Activated naive CD4-positive, alpha-beta T cell treated with Interleukin-2 at 50 U/mL for 16 hours (primary cell): ENCODE results near the gene C2orf72.
"Not testable (repeated sequence)": the region's sequence is repeated elsewhere in the genome, so short reads cannot be mapped to it uniquely, and the experiment has no call there.

Experiments
- DNase-seq: peaks from one replicate; pipeline ENCODE4 v3.0.0-alpha.2; 2020

Gene C2orf72

DNA sequence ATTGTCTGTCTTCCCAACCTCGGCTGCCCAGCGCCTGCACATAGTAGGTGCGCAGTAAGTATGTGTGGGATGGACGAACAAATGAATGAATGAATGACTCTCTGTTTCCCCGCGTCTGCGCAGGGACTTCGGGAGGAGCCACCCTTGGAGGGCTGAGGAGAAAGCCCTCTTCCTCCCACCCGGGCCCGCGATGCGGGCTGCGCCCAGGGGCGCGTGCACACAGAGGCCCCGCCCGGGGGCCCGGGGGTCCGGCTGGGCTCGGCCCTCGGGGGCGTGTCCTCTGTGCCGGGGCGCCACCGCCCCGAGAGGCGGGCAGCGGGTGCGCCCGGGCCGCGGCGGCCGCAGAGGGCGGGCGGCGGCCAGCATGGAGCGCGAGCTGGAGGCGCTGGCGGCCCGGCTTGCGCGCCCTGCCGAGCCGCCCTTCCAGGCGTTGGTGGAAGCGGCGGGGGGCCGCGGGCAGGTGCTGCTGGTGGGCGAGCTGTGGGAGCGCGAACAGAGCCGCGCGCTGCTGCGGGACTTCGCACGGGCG is at the start of gene C2orf72:
C2orf72 (plus strand) TSS at position 322 of the 529 bp plus-strand sequence; CDS start at position 365, 43 bp downstream.
- no peak for DNase-seq

GRCh38 chr2:230989731-230990130 is 47.6 kb upstream of the C2orf72 start:
- DNase-seq: no peak

GRCh38 chr2:230990131-230990898 is 47.0 kb upstream of the C2orf72 start:
- DNase-seq: no peak

DNA sequence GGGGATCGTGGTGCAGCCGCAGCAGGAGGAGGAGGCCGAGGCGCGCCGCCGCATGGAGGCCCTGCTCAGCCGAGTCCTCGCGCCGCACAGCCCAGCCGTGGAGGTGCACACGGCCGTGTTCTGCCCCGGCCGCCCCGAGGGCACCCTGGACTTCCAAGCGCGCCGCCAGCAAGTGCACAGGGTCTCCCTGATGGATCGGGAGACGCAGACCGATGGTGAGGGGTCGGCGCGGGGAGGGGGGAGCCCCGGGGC is 46.5 kb upstream of the C2orf72 start:
- DNase-seq: no peak

DNA sequence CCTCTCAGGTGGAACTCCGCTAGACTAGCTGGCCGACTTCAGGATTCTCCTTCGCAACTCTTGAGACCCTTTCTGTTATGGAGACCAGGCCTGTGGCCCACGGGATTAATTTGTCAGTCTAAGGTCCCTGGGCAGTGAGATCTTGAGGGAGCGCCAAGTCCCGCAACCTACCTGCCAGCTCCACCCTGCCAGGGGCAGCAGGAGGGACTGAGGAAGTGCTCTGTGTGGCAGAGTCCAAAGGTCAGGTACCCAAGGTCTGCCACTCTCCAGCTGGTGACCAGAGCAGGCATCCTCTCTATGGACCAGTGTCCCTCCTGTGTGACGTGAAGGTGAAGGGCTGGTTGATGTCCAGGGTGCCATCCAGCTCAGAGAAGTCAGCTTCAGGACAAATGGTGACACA is 45.7 kb upstream of the C2orf72 start:
- DNase-seq: no peak

- DNase-seq: no peak
These were observed 41.5 kb upstream of the C2orf72 start, which contains the start of gene SPATA3 for GRCh38 chr2:230995821-230996220. Gene SPATA3, plus strand, starts transcription at chr2:230996121. Its CDS starts 113 bp downstream, at chr2:230996234.

GRCh38 chr2:230996661-230997060 is 40.7 kb upstream of the C2orf72 start:
- no peak for DNase-seq

DNA sequence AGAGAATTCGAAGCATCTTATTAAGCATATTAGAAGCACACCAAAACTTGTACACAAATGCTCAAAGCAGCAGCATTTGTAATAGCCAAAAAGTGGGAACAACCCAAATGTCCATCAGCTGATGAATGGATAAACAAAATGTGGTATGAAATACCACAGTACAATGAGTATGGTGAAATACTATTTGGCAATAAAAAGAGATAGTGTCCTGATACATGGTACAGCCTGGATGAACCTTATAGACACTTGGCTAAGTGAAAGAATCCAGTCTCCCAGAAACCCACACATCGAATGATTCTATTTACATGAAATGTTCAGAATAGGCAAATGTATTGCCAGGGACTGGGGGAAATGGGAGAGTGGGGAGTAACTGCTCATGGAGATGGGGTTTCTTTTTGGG is 38.4 kb upstream of the C2orf72 start:
- no peak for DNase-seq

- DNase-seq: no peak
These were observed 37.8 kb upstream of the C2orf72 start for GRCh38 chr2:230999477-230999876.

DNA sequence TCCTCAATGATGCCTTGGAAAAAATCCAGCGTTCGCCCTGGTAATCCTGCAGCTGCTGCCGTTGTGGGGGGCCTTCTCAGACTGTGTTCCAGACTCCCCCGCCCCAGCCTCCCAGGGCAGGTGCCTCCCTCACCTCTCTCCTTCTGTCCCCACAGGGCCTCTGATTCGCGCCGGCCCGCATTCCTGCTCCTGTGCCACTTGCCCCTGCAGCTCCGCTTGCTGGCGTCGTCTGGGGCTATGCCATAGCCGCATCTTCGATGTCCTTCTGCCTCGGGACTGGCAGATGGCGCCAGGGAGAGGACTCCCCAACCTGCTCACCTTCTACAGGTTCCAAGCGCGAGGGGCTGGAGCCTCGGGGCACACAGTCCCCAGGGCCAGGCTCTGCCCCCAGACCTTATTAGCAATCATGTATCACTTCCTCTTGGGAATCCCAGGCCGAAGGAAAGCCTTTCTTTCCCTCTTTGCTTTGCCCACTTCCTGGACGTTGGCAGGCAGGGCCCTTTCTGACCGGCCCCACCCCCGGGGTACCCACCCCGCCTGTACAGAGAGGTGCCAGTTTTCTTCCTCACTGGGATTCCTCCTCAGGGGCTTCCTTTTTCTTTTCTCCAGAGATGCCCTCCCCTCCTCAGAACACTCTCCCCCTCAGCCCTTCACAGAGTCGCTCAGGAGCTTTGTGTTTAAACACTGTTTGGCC is 37.0 kb upstream of the C2orf72 start:
- no peak for DNase-seq

DNA sequence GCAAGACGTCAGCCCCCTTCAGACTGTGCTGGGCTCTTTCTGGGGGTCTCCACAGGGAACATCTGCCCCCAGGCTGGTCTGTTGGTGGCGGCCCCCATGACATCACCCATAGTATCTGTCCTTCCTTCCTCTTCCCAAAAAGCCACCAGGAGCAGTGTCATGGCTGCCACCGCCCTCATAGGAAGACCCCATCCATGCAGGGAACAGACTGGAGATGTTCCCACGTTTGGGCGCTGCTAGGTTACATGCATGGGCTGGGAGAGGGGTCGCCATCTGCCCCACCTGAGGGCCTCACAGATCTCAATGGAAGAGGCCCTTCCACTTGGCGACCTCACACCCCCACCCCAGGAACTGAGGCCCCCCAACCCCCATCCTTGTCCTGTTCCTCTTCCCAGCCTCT is 36.3 kb upstream of the C2orf72 start:
- no peak for DNase-seq

GRCh38 chr2:231001921-231002320 is 35.4 kb upstream of the C2orf72 start:
- DNase-seq: no peak

DNA sequence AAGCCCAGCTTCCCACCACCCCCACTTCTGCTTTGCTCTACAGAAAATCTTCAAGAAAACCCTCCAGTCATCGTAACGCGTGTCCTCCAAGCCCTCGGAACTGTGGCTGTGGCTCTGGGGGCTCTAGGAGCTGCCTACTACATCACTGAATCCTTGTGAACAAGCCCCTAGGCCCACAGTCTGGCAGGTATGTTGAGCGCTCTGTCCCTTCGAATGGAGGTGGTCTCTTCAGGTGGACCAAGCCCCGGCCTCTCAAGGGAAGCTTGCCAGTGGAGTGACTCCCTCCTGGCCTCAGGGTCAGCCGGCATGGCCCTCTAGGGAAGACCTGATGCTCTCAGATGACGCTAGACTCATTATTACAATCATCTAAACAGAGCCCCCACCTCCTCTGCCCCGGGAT is 34.7 kb upstream of the C2orf72 start:
- no peak for DNase-seq

DNA sequence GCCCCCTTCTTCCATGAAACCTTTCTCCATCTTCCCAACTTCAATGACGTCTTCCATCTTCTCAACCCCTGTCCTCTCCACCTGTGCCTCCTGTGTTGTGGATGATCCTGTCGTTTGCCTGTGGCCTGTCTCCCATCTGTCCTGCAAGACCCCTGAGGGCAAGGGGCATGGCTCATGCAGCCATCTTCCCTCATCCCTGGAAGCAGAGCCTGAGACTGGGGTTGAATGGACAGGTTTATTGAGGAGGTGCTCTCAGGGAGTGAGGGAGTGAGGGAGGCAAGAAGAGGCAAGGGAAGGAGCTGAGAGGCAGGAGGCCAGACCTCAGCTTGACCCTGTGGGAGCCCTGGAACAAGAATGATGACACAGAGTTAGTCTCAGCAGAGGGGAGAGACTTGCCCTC is 34.1 kb upstream of the C2orf72 start:
- DNase-seq: no peak

GRCh38 chr2:231004930-231005329 is 32.4 kb upstream of the C2orf72 start:
- DNase-seq: not testable (repeated sequence)

DNA sequence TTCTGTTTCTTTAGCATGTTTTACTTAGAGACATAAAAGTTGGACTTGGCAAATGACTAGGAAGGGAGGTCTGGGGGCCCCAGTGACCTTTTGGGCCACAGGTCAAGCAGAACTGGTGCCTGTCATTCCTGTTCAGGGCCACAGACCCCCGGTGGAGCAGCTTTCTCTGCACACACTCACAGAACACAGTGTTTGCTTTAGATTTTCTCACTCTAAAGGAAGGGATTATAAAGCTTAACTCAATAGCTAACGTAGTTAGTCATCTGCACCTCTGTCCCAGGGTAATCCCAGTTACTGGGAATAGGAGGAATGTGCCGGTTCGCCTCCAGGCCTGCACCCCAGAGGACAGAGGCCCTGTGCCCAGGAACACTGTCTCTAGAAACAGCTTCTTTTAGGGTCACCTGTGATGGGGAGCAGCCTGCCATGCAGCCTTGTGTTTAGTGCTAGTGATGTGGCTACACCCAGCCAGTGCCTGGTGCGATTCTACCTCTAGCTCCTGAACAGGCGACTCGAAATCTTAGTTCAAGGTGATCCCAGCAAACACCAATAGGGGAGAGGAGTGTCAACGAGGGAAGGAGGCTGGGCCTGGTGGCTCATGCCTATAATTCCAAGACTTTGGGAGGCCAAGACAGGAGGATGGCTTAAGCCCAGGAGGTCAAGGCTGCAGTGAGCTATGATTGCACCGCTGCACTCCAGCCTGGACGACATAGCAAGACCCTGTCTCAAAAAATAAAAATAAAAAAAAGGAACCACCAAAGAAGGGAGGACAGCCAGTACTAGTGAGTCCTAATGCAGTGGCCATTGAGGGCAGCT is 29.8 kb upstream of the C2orf72 start:
- no peak for DNase-seq

- no peak for DNase-seq
These were observed 29.2 kb upstream of the C2orf72 start for GRCh38 chr2:231008131-231008530.

DNA sequence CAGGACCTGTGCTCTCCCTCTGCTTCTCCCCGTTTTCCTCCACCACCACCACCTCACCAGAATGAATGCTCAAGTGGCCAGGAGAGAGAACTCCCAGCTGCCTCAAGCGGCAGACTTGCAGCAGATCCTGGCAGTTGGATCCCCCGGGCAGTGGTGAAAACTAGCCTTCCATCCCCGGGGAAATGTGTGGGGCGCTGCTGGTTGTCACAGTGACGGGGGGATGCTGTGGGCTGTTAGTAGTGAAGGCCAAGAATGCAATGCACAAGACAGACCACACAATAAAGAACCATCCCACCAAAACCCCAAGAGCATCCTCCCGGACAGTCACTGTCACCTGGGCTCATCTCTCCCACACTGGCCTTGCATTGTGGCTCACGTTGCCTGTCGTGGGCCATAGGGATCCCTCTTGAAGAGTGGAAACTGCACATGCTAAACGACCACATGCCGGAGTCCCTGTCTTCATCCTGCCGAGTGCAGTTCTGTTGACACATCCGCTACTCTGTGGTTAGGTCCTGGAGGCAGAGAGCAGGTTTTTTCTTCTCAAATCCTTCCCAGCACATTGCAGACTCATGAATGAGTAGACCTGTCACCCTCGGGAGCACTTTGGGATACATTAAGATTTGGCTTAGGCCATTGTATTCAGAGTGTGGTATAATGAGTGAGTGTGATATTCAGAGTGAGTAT is 27.9 kb upstream of the C2orf72 start:
- no peak for DNase-seq

DNA sequence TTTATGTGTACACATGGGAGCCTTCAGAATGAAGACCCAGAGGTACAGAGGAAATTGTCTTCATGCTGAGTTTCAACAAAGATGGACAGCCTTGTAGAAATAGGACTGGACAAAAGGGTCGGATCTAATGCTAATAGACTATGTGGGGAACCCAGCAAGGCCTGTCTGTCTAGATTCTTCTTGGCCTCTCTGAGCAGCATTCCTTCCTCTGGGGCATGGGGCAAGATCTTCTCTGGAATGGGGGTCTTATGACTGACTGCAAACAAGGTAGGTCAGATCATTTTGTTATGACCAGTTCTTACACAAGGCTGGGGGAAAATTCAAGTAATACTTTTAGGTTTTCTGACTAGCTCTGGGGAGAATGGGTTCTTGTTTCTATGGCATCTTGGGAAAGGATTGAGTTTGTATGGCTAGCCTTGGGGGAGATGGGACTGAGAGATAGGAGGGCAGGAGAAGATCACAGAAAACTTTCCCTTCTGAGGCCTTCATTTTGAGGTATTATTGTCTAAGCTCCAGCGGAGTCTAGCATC is 27.1 kb upstream of the C2orf72 start:
- no peak for DNase-seq

GRCh38 chr2:231011526-231011925 is 25.8 kb upstream of the C2orf72 start:
- no peak for DNase-seq

- DNase-seq: no peak
These were observed 24.9 kb upstream of the C2orf72 start for GRCh38 chr2:231012463-231012862.

DNA sequence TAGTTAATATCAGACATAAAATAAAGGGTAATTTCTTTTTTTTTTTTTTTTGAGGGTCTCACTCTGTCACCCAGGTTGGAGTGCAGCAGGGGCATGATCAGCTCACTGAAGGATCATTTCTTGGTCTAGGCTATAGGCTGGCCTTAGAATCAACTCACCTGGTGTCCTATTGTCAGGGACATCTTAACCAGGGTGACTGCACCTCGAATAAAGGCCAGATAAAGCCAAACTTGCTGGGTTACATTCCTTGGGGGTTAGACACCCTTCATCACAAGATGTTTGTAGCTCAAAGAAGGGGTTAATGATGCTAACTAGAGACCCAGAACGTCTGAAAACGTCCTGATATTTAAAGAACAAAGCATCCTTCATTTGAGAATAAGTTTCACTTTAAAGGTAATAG is 23.5 kb upstream of the C2orf72 start:
- no peak for DNase-seq

DNA sequence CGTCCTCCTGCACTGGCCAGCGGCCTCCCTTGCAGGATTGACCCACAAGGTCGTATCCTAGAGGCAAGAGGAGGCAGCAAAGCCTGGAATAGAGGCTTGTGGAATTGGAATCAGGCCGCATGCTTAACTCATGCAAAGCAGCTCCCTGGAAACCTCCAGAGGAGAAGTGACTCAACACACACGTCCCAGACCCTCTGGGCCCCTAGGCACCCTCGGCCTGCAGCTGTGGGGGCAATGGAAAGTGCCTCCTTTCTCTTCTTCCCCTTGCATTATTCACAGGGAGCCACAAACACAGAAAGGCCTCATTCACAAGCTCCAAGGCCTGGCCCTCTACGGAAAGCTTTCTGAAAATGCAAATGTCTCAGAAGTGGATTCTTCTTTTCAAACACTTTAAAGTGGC is 21.8 kb upstream of the C2orf72 start:
- no peak for DNase-seq
